GM18858 (cell line): ENCODE data around the gene MACROD2.

Experiments used
- ATAC-seq: cut with Tn5 transposase; IDR thresholded peaks from one replicate; pipeline ENCODE4 v1.9.1; 2021; ENCODE audit not compliant: unreplicated experiment

MACROD2 gene

GRCh38 chr20:14518648-14519047 is 523.3 kb downstream of the MACROD2 start:
- ATAC-seq, result no peak

DNA sequence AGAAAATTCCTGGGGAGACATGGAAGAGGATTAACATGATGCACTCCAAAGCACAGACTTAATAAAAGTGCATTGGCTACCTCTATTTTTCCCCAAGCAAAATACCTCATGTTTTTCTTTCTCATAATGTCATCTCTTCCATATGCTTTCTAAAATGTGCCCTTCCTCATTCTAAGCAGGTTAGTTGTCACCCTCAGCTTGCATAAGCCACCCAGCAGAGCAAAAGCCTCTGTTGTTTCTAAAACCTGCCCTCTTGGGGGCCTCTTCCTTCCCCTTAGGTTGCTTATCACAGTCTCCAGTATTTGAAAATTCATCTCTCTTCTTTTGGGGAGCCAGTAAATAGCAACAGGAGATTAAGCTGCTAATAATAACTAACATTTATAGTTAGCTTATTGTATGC is 525.7 kb downstream of the MACROD2 start:
- ATAC-seq, result no peak

DNA sequence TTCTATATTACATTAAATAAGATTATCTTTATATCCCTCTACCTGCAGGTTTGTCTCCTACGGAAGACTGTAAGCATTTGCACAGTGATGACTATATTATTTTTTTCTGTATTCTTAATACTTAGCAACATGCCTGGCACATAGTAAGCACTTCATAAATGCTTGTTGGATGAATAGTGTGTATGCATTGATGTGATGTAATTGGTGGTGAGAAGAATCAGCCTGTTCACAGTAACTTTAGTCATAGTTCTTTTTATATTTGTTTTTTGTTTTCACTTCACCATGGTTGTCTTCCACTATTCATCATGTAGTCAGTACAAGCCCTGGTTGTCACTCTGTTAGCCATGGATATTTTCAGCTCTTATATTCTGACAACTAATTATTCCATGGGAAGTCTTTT is 526.1 kb downstream of the MACROD2 start:
- ATAC-seq, result no peak

- ATAC-seq, result no peak
These were observed 527.3 kb downstream of the MACROD2 start for GRCh38 chr20:14522595-14522994.

DNA sequence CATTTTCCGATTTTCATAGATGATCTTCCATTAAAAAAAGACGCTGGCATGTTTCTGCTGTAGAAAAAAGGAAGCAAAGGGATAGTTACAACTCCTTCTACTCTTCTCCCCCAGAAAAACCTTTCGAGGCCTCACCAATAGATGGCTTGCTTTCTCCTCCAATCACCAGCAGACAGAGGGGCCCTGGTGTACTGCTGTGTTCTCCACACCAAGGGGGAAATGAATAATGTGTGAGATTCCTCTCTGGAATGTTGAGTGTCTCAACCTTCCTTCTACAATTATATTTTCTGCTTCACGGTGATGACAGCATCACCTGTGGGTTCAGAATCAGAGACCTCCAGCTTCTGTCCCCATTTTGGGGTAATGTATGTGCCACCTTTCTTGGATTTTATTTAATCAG is 527.8 kb downstream of the MACROD2 start:
- ATAC-seq, result no peak

- ATAC-seq, result no peak
These were observed 530.1 kb downstream of the MACROD2 start for GRCh38 chr20:14525426-14525825.

DNA sequence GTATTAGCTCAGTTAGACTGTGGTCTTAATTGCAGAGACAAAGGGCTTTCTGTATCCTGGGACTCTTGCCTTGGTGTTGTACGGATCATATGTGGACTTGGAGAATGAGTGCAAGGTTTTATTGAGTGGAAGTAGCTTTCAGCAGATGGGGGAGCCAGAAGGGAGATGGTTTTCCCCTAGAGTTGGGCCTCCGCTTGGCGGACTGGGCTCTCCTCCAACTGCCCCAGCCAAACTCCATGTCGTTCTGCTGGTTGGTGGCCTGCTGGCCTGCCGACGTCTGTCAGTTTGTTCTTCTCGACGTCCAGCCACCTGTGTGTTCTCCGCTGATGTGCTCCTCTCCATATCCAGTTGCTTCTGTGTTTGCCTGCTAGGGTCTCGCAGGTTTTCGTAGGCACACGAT is 531.6 kb downstream of the MACROD2 start:
- ATAC-seq, result no peak

GRCh38 chr20:14531786-14532185 is 536.5 kb downstream of the MACROD2 start:
- no peak for ATAC-seq

DNA sequence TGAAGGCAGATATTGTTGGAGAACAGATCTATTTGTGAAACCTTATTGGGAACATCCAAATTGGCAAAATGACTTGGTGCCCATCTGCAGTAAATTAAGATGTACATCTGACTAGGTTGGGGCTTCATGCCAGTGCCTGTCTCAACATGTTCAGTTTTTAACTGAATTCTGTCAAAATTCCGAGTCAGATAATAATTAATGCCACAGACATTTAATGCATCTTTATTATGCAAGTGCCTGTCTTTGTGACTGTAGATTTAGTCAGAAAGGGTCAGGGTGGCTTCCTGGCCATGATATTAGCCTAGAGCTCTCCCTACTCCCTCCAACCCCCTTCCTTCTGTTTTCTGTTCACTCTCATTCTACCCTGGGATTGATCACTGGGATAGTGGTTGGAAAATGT is 541.4 kb downstream of the MACROD2 start:
- ATAC-seq, result no peak

- peak; percentile 99 for ATAC-seq
These were observed 543.1 kb downstream of the MACROD2 start for GRCh38 chr20:14538433-14538832.

DNA sequence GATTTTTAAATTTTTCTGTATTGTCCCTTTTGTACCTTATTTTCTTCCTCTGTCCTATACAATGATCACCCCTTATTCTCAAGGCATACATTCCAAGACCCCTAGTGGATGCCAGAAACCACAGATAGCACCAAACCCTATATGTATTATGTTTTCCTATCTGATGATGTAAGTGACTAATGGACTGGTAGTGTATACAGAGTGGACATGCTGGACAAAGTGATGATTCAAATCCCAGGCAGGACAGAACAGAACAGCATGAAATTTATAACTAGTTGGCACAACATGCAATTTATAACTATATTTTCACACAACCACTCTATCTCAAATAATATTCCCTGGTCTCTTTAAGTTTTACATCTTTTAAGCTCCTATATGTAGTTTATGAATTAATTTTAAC is 547.7 kb downstream of the MACROD2 start:
- no peak for ATAC-seq

DNA sequence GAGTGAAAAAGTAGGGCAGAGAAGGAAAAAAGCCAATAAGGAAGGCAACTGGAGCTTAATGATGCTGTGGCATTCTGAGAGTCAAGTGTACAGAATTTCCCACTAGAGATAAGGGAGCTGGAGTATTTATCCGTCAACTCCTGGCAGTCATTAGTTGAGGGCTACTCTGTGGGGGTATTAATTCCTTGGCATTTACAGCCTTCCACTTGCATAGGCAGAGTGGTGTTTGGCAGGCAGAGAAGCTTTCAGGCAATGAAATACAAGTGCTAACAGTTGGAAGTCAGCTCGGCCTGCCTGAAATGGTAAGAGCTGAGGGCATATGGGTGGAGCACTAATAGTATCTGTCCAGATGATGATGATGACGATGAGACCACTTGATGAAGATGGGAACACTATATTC is 549.4 kb downstream of the MACROD2 start:
- ATAC-seq, result no peak

DNA sequence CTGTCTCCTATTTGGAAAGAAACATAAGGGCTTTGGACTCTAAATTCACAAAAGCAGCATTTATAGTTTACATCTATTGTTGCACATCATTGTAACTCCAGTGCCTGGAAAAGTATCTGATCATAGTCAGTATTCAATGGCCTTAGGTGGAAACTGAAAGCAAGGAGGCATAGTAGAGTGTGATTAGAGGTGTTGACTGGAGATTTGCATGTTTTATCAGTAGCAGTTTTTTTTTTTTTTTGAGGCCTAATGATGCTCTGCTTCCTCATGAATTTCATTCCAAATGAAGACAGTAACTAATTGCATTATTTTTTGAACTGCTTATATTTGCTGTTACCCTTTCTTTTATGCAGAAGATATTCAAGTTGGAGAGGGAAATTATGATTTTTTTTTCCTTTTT is 555.3 kb downstream of the MACROD2 start:
- no peak for ATAC-seq

DNA sequence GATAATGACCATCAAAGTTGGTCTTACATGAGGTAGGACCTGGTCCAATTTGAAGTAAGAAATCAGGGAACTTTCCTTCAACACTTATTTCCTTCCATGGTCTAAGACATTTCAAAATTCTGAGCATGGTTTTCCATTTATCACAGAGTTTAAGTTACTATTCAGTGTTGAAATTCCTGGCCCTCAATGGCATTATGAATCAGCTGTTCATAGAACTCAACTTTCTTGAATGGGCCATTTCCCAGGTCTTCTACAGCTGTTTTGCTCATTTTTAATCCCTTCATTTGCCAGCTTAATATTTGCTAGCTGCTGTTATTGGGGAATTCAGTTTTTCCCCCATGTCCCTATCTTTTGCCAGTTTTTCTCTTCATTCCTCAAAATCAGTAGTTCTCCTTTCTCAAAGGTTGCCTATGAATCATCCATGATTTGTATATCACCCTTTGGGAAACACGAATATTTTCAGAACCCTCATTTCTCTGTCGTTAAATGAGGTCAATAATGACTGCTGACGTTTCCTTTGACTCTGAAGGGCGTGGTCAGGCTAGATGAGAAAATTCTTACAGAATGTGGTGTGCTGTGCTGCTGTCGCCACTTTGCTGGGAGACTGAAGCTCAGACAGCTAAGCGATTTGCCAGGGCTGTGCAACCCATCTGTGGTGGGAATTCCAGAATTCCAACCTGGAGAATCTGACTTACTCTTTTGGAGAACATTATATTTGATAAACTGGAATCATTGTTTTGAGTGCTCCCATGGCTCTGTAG is 558.6 kb downstream of the MACROD2 start:
- no peak for ATAC-seq

GRCh38 chr20:14555676-14556075 is 560.4 kb downstream of the MACROD2 start:
- ATAC-seq, result no peak

DNA sequence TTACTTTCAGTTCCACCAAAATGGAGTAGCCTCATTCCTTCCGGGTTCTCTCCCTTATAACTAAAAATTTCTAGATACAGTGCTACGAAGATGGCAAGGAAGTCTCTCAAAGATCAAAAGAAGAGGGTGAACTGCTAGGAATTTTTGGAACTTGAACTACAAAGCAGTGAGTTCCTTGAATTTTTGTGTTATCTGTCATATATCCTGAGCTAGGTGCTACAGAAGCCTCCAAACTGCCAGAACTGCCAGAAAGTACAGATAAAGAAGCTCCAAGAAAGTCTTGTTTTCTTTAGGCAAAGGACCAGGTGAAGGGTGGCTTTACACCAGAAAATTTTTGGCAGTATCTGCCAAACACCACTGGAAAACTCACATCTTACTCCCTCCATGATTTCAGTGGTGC is 560.9 kb downstream of the MACROD2 start:
- no peak for ATAC-seq

DNA sequence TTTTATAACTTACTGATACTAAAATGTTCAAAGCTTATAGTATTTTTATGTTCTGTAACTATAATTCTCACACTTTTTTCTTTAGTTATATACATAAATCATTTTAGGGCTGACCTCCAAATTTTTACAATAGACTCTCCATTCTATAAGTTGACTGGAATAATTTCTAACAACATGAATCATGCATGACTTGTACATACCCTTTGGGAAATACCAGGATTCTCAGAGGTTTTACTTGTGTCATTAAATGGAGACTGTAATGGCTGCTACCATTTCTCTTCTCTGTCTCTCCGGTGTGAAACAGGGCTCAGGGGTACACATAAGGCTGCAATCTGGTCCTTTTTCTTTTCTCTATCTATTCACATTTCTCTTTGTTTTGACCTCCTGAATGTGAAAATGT is 564.3 kb downstream of the MACROD2 start:
- no peak for ATAC-seq

DNA sequence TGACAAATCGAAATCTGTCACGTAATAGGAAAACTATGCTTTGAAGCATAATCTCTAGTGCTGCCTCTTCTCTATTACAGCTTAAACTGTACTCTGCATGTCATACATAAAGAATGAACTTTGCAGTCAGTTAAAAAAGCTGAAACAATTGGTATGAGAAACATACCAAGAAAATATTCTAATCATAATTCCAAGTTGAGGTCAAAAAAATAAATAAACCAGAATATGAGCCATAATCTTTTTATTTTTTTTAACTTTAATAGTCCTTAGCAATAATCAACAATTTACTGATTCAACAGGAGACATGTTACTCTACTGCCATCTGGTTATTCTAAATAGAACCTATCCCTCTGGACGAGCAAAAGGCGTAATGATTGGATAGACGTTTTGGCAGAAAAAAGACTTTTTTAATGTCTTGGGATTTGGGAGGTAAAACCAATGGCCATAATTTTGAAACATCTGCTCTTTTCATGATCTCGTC is 566.5 kb downstream of the MACROD2 start:
- no peak for ATAC-seq

DNA sequence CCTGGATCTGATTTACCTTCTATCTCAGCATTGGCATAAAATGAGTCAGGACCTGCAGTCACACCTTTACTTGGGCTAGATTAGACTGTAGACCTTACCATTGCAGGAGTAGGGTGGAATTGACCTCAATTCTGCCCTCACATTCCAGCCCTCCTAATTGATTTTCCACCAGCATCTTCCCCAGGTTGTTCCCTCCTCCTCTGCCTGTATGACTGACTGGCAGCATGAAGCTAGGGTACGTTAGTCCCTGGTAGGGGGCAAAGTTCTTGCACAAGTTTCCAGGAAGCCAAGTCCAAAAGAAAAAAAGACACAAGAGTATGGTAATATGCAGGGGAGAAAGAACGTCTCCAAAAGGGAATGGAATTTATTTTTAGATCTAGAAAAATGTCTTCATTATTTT is 567.7 kb downstream of the MACROD2 start:
- no peak for ATAC-seq

DNA sequence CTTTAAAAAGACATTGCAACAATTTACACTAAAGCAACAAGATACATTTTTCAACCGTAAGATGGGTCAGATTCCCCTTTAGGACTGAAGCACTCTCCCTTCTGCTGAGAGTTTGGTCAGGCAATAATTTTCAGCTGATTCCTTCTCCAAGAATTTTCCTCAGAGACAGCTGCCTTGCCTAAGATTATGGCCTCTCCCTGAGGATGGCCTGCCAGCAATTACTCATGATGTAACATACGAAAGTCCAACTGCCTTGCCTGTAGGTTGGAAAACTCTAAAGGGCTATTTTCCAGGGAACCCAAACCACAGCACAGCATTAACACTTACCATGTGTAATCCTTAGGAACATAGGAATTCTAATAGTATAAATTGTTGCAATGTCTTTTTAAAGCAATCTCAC is 571.2 kb downstream of the MACROD2 start:
- no peak for ATAC-seq

- ATAC-seq, result no peak
These were observed 572.9 kb downstream of the MACROD2 start for GRCh38 chr20:14568225-14568624.

DNA sequence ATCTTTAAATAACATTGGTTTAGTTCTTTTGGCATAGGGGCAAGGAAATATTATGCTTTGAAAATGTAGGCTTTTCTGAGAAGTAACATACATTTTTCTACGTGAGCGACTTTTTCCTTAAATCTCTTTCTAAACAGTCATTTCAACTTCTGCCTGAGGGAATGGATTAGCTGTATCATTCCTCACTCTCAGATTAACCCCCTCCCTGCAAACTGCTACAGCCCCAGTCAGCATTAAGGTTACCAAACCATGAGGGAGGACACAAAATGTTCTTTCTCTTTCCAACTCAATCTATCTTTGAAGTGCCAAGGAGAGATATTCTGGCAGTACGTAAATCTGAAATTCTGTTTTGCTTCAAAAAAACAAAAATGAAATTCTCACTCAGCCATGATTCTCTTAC is 573.4 kb downstream of the MACROD2 start:
- no peak for ATAC-seq

DNA sequence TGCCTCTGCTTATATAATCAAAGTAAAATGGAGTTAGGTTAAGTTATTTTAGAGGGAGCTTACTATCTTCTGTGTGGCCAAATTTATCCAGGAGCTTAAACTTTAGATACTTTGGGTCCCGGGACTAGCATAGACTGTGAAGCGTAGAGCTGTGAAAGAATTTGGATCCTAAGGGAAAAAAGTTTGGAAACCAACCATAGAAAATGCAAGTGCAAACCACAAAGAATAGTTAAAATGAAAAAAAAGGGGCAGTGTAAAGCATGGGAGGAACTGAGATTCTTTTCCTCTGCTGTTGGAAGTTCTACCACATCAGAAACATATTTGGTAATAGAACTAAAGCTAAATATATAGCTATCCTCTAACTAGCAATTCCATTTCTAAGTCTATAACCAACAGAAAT is 574.3 kb downstream of the MACROD2 start:
- ATAC-seq, result no peak
